ENCODE results near the gene STARD8.

STARD8 gene

DNA sequence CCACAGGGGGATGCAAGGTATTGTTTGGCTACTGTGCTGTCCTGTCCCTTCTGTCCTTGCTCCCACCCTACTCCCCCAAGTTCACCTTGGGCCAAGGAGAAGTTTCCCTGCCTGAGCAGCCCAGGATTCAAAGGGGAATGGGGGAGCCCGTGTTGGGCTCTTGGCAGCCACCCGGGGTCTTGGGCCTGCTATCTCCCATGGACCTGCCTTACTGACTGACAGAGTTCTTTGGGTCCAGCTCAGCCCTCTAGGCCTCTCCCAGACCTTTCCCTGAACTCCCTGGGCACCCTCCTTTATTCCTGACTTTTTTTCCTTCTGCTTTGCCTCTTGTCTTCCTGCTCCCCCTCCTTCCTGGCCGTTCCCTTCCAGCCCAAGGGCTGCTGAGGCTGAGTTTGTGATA, 67.4 kb downstream of the STARD8 start:
- H3K4me3 ChIP-seq (ENCODE audit: control insufficient read depth in 1 of 7, extremely low read depth in 1 of 7, insufficient read depth in 4 of 7, low read depth in 2 of 7, low read length in 6 of 7) = no peak overlapping the region
- peaks cover 0 to 11% (median 0%) of the 10 kb centered on the region in 5 experiments for H3K27me3 ChIP-seq (replicated peaks in 2 of 5; ENCODE audit: control insufficient read depth in 4 of 5, insufficient read depth in 5 of 5, low read length in 4 of 5)
- no peaks in the 10 kb centered on the region for H3K9me3 ChIP-seq (ENCODE audit: control extremely low read depth in 1 of 5, control insufficient read depth in 4 of 5, insufficient read depth in 2 of 5, low read depth in 1 of 5, low read length in 4 of 5)
- ChIA-PET CTCF (interaction anchor here (1.0 kb wide), 1 partner anchor 206 kb away, joined by 3 read pairs; no protein-coding TSS in a partner anchor), POLR2A (interaction anchor here (0.6 kb wide), 1 partner anchor 583 kb away, joined by 3 read pairs; no protein-coding TSS in a partner anchor)
- no peak overlapping the region for H3K27ac ChIP-seq (ENCODE audit: insufficient read depth in 1 of 2, low read depth in 1 of 2, low read length in 2 of 2, poor library complexity in 1 of 2, severe bottlenecking in 2 of 2)
- 87% methylated on average over 3 of the region's 3 CpGs for WGBS (ENCODE audit: insufficient coverage)
- no peaks in the 10 kb centered on the region for H3K4me1 ChIP-seq (ENCODE audit: control extremely low read depth in 1 of 4, control insufficient read depth in 4 of 4, insufficient read depth in 4 of 4, low read length in 3 of 4)
- DNase-seq = no peak
- peaks cover 0 to 49% (median 20%) of the 10 kb centered on the region in 4 experiments for H3K36me3 ChIP-seq (ENCODE audit: control insufficient read depth in 4 of 4, insufficient read depth in 4 of 4, low read length in 3 of 4)

DNA sequence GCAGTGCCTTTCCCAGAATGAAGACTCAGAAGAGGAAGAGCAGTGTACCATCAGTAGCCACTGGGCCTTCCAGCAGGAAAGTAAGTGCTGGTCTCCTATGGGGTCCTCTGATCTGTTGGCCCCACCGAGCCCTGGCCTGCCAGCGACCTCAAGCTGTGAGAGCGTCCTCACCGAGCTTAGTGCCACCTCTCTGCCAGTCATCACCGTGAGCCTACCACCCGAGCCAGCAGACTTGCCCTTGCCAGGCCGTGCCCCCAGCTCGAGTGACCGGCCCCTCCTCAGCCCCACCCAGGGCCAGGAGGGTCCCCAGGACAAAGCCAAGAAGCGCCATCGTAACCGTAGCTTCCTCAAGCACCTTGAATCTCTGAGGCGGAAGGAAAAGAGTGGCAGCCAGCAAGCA, 69.7 kb downstream of the STARD8 start:
- ChIA-PET CTCF (interaction anchor here (1.3 kb wide), 1 partner anchor 117 kb away, joined by 3 read pairs; no protein-coding TSS in a partner anchor), POLR2A (no interaction called here)
- H3K9me3 ChIP-seq (ENCODE audit: control extremely low read depth in 1 of 5, control insufficient read depth in 4 of 5, insufficient read depth in 2 of 5, low read depth in 1 of 5, low read length in 4 of 5) = no peaks in the 10 kb centered on the region
- no peaks in the 10 kb centered on the region for H3K4me1 ChIP-seq (ENCODE audit: control extremely low read depth in 1 of 4, control insufficient read depth in 4 of 4, insufficient read depth in 4 of 4, low read length in 3 of 4)
- H3K27me3 ChIP-seq (replicated peaks in 2 of 5; ENCODE audit: control insufficient read depth in 4 of 5, insufficient read depth in 5 of 5, low read length in 4 of 5) = peaks cover 0 to 17% (median 0%) of the 10 kb centered on the region in 5 experiments
- H3K4me3 ChIP-seq (ENCODE audit: control insufficient read depth in 1 of 7, extremely low read depth in 1 of 7, insufficient read depth in 4 of 7, low read depth in 2 of 7, low read length in 6 of 7) = no peak overlapping the region
- WGBS (ENCODE audit: insufficient coverage) = 90% methylated on average over 13 of the region's 13 CpGs
- DNase-seq = no peak
- H3K27ac ChIP-seq (ENCODE audit: insufficient read depth in 1 of 2, low read depth in 1 of 2, low read length in 2 of 2, poor library complexity in 1 of 2, severe bottlenecking in 2 of 2) = no peak overlapping the region
- peaks cover 2 to 70% (median 32%) of the 10 kb centered on the region in 4 experiments for H3K36me3 ChIP-seq (ENCODE audit: control insufficient read depth in 4 of 4, insufficient read depth in 4 of 4, low read length in 3 of 4)

DNA sequence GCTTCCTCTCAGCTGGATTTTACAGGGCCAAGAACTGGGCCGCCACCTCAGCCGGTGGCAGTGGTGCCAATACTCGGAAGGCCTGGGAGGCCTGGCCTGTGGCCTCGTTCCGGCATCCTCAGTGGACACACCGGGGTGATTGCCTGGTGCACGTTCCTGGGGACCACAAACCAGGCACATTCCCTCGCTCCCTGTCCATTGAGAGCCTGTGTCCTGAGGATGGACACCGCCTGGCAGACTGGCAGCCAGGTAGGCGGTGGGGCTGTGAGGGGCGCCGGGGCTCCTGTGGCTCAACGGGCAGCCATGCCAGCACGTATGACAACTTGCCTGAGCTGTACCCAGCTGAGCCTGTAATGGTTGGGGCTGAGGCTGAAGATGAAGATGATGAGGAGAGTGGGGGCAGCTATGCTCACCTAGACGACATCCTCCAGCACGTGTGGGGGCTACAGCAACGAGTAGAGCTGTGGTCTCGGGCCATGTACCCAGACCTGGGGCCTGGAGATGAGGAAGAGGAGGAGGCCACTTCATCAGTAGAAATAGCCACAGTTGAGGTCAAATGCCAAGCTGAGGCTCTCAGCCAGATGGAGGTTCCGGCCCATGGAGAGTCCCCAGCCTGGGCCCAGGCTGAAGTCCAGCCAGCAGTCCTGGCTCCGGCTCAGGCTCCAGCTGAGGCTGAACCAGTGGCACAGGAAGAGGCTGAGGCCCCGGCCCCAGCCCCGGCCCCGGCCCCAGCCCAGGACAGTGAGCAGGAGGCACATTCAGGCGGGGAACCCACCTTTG, 70.4 kb downstream of the STARD8 start:
- Histone ChIP-seq H3K36me3 (ENCODE audit: control insufficient read depth in 4 of 4, insufficient read depth in 4 of 4, low read length in 3 of 4) (peaks cover 2 to 77% (median 35%) of the 10 kb centered on the region in 4 experiments), H3K4me3 (ENCODE audit: control insufficient read depth in 1 of 7, extremely low read depth in 1 of 7, insufficient read depth in 4 of 7, low read depth in 2 of 7, low read length in 6 of 7) (no peak overlapping the region), H3K27me3 (replicated peaks in 2 of 5; ENCODE audit: control insufficient read depth in 4 of 5, insufficient read depth in 5 of 5, low read length in 4 of 5) (peaks cover 0 to 18% (median 0%) of the 10 kb centered on the region in 5 experiments), H3K27ac (ENCODE audit: insufficient read depth in 1 of 2, low read depth in 1 of 2, low read length in 2 of 2, poor library complexity in 1 of 2, severe bottlenecking in 2 of 2) (no peak overlapping the region), H3K9me3 (ENCODE audit: control extremely low read depth in 1 of 5, control insufficient read depth in 4 of 5, insufficient read depth in 2 of 5, low read depth in 1 of 5, low read length in 4 of 5) (no peaks in the 10 kb centered on the region), H3K4me1 (ENCODE audit: control extremely low read depth in 1 of 4, control insufficient read depth in 4 of 4, insufficient read depth in 4 of 4, low read length in 3 of 4) (no peaks in the 10 kb centered on the region)
- DNase-seq = no peak
- POLR2A ChIA-PET = no interaction called here
- CTCF ChIA-PET = interaction anchor here (1.1 to 1.3 kb wide), 2 partner anchors 25 to 118 kb away, joined by 3 read pairs; no protein-coding TSS in a partner anchor
- 92% methylated on average over 23 of the region's 24 CpGs for WGBS (ENCODE audit: insufficient coverage)

GRCh38 chrX:68718443-68718820, 71.0 kb downstream of the STARD8 start:
- no peak for DNase-seq

GRCh38 chrX:68719181-68719903, 71.9 kb downstream of the STARD8 start:
- H3K4me3 ChIP-seq (ENCODE audit: control insufficient read depth in 1 of 7, extremely low read depth in 1 of 7, insufficient read depth in 4 of 7, low read depth in 2 of 7, low read length in 6 of 7) = no peak overlapping the region
- H3K4me1 ChIP-seq (ENCODE audit: control extremely low read depth in 1 of 4, control insufficient read depth in 4 of 4, insufficient read depth in 4 of 4, low read length in 3 of 4) = no peaks in the 10 kb centered on the region
- no peak for DNase-seq
- H3K36me3 ChIP-seq (ENCODE audit: control insufficient read depth in 4 of 4, insufficient read depth in 4 of 4, low read length in 3 of 4) = peaks cover 2 to 77% (median 38%) of the 10 kb centered on the region in 4 experiments
- H3K27me3 ChIP-seq (replicated peaks in 2 of 5; ENCODE audit: control insufficient read depth in 4 of 5, insufficient read depth in 5 of 5, low read length in 4 of 5) = peaks cover 0 to 12% (median 0%) of the 10 kb centered on the region in 5 experiments
- CTCF ChIA-PET = interaction anchor here (1.1 kb wide), 1 partner anchor 27 kb away, joined by 3 read pairs; no protein-coding TSS in a partner anchor
- POLR2A ChIA-PET = no interaction called here
- H3K27ac ChIP-seq (ENCODE audit: insufficient read depth in 1 of 2, low read depth in 1 of 2, low read length in 2 of 2, poor library complexity in 1 of 2, severe bottlenecking in 2 of 2) = no peak overlapping the region
- no peaks in the 10 kb centered on the region for H3K9me3 ChIP-seq (ENCODE audit: control extremely low read depth in 1 of 5, control insufficient read depth in 4 of 5, insufficient read depth in 2 of 5, low read depth in 1 of 5, low read length in 4 of 5)
- WGBS (ENCODE audit: insufficient coverage) = 82% methylated on average over 13 of the region's 14 CpGs

More at GRCh38 chrX:68718443-68718820, 71.0 kb downstream of the STARD8 start:
- H3K36me3 ChIP-seq (ENCODE audit: control insufficient read depth in 4 of 4, insufficient read depth in 4 of 4, low read length in 3 of 4) = peaks cover 2 to 77% (median 37%) of the 10 kb centered on the region in 4 experiments
- 100% methylated on average over 2 of the region's 10 CpGs for WGBS (ENCODE audit: insufficient coverage)
- H3K9me3 ChIP-seq (ENCODE audit: control extremely low read depth in 1 of 5, control insufficient read depth in 4 of 5, insufficient read depth in 2 of 5, low read depth in 1 of 5, low read length in 4 of 5) = no peaks in the 10 kb centered on the region
- H3K27me3 ChIP-seq (replicated peaks in 2 of 5; ENCODE audit: control insufficient read depth in 4 of 5, insufficient read depth in 5 of 5, low read length in 4 of 5) = peaks cover 0 to 18% (median 0%) of the 10 kb centered on the region in 5 experiments
- H3K4me1 ChIP-seq (ENCODE audit: control extremely low read depth in 1 of 4, control insufficient read depth in 4 of 4, insufficient read depth in 4 of 4, low read length in 3 of 4) = no peaks in the 10 kb centered on the region
- CTCF ChIA-PET = interaction anchor here (1.1 kb wide), 1 partner anchor 26 kb away, joined by 3 read pairs; no protein-coding TSS in a partner anchor
- no peak overlapping the region for H3K27ac ChIP-seq (ENCODE audit: insufficient read depth in 1 of 2, low read depth in 1 of 2, low read length in 2 of 2, poor library complexity in 1 of 2, severe bottlenecking in 2 of 2)
- POLR2A ChIA-PET = no interaction called here
- H3K4me3 ChIP-seq (ENCODE audit: control insufficient read depth in 1 of 7, extremely low read depth in 1 of 7, insufficient read depth in 4 of 7, low read depth in 2 of 7, low read length in 6 of 7) = no peak overlapping the region

- POLR2A ChIA-PET = no interaction called here
- peaks cover 0 to 12% (median 0%) of the 10 kb centered on the region in 5 experiments for H3K27me3 ChIP-seq (replicated peaks in 2 of 5; ENCODE audit: control insufficient read depth in 4 of 5, insufficient read depth in 5 of 5, low read length in 4 of 5)
- H3K27ac ChIP-seq (ENCODE audit: insufficient read depth in 1 of 2, low read depth in 1 of 2, low read length in 2 of 2, poor library complexity in 1 of 2, severe bottlenecking in 2 of 2) = no peak overlapping the region
- no peak for DNase-seq
- no peak overlapping the region for H3K4me3 ChIP-seq (ENCODE audit: control insufficient read depth in 1 of 7, extremely low read depth in 1 of 7, insufficient read depth in 4 of 7, low read depth in 2 of 7, low read length in 6 of 7)
- CTCF ChIA-PET = no interaction called here
- H3K36me3 ChIP-seq (ENCODE audit: control insufficient read depth in 4 of 4, insufficient read depth in 4 of 4, low read length in 3 of 4) = peaks cover 2 to 76% (median 34%) of the 10 kb centered on the region in 4 experiments
- H3K4me1 ChIP-seq (ENCODE audit: control extremely low read depth in 1 of 4, control insufficient read depth in 4 of 4, insufficient read depth in 4 of 4, low read length in 3 of 4) = no peaks in the 10 kb centered on the region
- H3K9me3 ChIP-seq (ENCODE audit: control extremely low read depth in 1 of 5, control insufficient read depth in 4 of 5, insufficient read depth in 2 of 5, low read depth in 1 of 5, low read length in 4 of 5) = no peaks in the 10 kb centered on the region
- 86% methylated on average over 11 of the region's 11 CpGs for WGBS (ENCODE audit: insufficient coverage)
Observed at GRCh38 chrX:68719904-68720614, 72.6 kb downstream of the STARD8 start.

Data from common myeloid progenitor, CD34-positive (primary cell).